Thyroid gland (tissue), 4 donors: ENCODE results near the gene PITPNC1. TPM values are rescaled to one million over a fixed set of nuclear protein-coding genes. Genes with fewer than 3 reads are reported as not detected.
A peak's percentile ranks its signal among the peaks of the same experiment; 100 is the strongest.

Source experiments
- DNase-seq, 2 donors: peaks; one replicate each; pipeline ENCODE4 v3.0.0-alpha.2; 2019
- H3K27ac ChIP-seq, 3 donors: fragments of 200-600 bp; sonication (generic); 1 replicate in 2 of 3; 2 replicates in 1 of 3; pipeline ENCODE4 v1.5.1; 2016 to 2019; ENCODE audit warnings: mild to moderate bottlenecking in 1 of 3, moderate library complexity in 1 of 3
- H3K27me3 ChIP-seq: fragments of 200-600 bp; sonication (generic); one replicate; pipeline ENCODE4 v1.5.1; 2019
- H3K36me3 ChIP-seq, 2 donors: fragments of 200-600 bp; sonication (generic); one replicate each; pipeline ENCODE4 v1.5.1; 2016 to 2019
- H3K4me1 ChIP-seq, 2 donors: fragments of 200-600 bp; sonication (generic); one replicate each; pipeline ENCODE4 v1.5.1; 2017 to 2019
- H3K4me3 ChIP-seq, 3 donors: fragments of 200-600 bp; sonication (generic); replicated peaks in 1 of 3; 1 replicate in 2 of 3; 2 replicates in 1 of 3; pipeline ENCODE4 v1.5.1; 2016; ENCODE audit warnings: mild to moderate bottlenecking in 1 of 3
- H3K9me3 ChIP-seq: fragments of 200-600 bp; sonication (generic); one replicate; pipeline ENCODE4 v1.5.1; 2017
- CTCF ChIP-seq, 6 experiments: fragments of 200-600 bp in 3 of 6; fragments of 450-650 bp in 3 of 6; sonication (generic) in 3 of 6; IDR thresholded peaks; one replicate each; pipeline ENCODE4 v1.5.1; 2016 to 2019; ENCODE audit warnings: antibody characterized with exemption in 6 of 6, mild to moderate bottlenecking in 2 of 6, inconsistent platforms in 1 of 6, moderate library complexity in 1 of 6
- POLR2A ChIP-seq, 2 donors: fragments of 450-650 bp; IDR thresholded peaks; one replicate each; pipeline ENCODE4 v1.6.1; 2017; ENCODE audit warnings: antibody characterized with exemption in 2 of 2, mild to moderate bottlenecking in 2 of 2, moderate library complexity in 1 of 2
- WGBS, 2 donors: methylation state at CpG; one replicate each; pipeline ENCODE4 v1.1.5; 2017; 5-methylcytosine and 5-hydroxymethylcytosine counted together
- intact Hi-C: fragments of 100-400 bp; cut with DNase I; formaldehyde crosslinking; loops from one replicate; pipeline ENCODE4 v1.15.1; 2023
- total RNA-seq, 4 donors: library from RNA; depleted of rRNA; stranded (reverse); fragments of >200 nt; gene quantifications; one replicate each; pipeline ENCODE4 v1.2.3, GENCODE V29; 2016

The PITPNC1 gene
- total RNA-seq, 4 donors from 2014 or later = 3.6 to 14.2 (median 7.3) TPM

GRCh38 chr17:67557921-67558320 is 180.8 kb downstream of the PITPNC1 start:
- DNase-seq = no peak
- 85% methylated on average over 5 of the region's 5 CpGs for WGBS, 2 donors
- Histone ChIP-seq H3K27ac (no peak overlapping the region), H3K36me3 (no peaks in the 10 kb centered on the region), H3K27me3 (no peaks in the 10 kb centered on the region), H3K9me3 (no peaks in the 10 kb centered on the region), H3K4me1 (peaks cover 0 to 13% of the 10 kb centered on the region in 2 donors), H3K4me3 (no peak overlapping the region)
- intact Hi-C loops = no loop called here
- TF ChIP-seq POLR2A (IDR thresholded peaks at IDR 0.05) (no peak), CTCF (IDR thresholded peaks at IDR 0.05) (no peak)

GRCh38 chr17:67558740-67559380 is 181.8 kb downstream of the PITPNC1 start:
- no peaks in the 10 kb centered on the region for H3K9me3 ChIP-seq
- peaks cover 0 to 13% of the 10 kb centered on the region in 2 donors for H3K4me1 ChIP-seq
- H3K27ac ChIP-seq = no peak overlapping the region
- TF ChIP-seq CTCF (IDR thresholded peaks at IDR 0.05) = no peak
- no peak for TF ChIP-seq POLR2A (IDR thresholded peaks at IDR 0.05)
- intact Hi-C loops = no loop called here
- 82 to 87% methylated on average over 5 of the region's 5 CpGs for WGBS, 2 donors
- no peak for DNase-seq
- H3K27me3 ChIP-seq = no peaks in the 10 kb centered on the region
- H3K36me3 ChIP-seq = no peaks in the 10 kb centered on the region
- no peak overlapping the region for H3K4me3 ChIP-seq

GRCh38 chr17:67559381-67559966 is 182.4 kb downstream of the PITPNC1 start:
- intact Hi-C loops = no loop called here
- H3K9me3 ChIP-seq = no peaks in the 10 kb centered on the region
- no peak for TF ChIP-seq POLR2A (IDR thresholded peaks at IDR 0.05)
- TF ChIP-seq CTCF (IDR thresholded peaks at IDR 0.05) = peak in 1 of 6 experiments; percentile 18
- peaks cover 0 to 13% of the 10 kb centered on the region in 2 donors for H3K4me1 ChIP-seq
- H3K4me3 ChIP-seq = no peak overlapping the region
- DNase-seq = no peak
- no peaks in the 10 kb centered on the region for H3K36me3 ChIP-seq
- no peak overlapping the region for H3K27ac ChIP-seq
- H3K27me3 ChIP-seq = no peaks in the 10 kb centered on the region
- WGBS, 2 donors = 94 to 95% methylated on average over 10 of the region's 10 CpGs

- no peak for TF ChIP-seq CTCF (IDR thresholded peaks at IDR 0.05)
- no peak for TF ChIP-seq POLR2A (IDR thresholded peaks at IDR 0.05)
- no peaks in the 10 kb centered on the region for H3K9me3 ChIP-seq
- H3K36me3 ChIP-seq = no peaks in the 10 kb centered on the region
- H3K4me1 ChIP-seq = peaks cover 0 to 13% of the 10 kb centered on the region in 2 donors
- DNase-seq = no peak
- WGBS, 2 donors = 90 to 91% methylated on average over 10 of the region's 10 CpGs
- H3K4me3 ChIP-seq = no peak overlapping the region
- H3K27ac ChIP-seq = no peak overlapping the region
- intact Hi-C loops = no loop called here
- no peaks in the 10 kb centered on the region for H3K27me3 ChIP-seq
Observed at GRCh38 chr17:67562005-67562404, 184.9 kb downstream of the PITPNC1 start.

- no peak overlapping the region for H3K4me3 ChIP-seq
- H3K36me3 ChIP-seq = no peaks in the 10 kb centered on the region
- TF ChIP-seq CTCF (IDR thresholded peaks at IDR 0.05) (no peak), POLR2A (IDR thresholded peaks at IDR 0.05) (no peak)
- no peak overlapping the region for H3K27ac ChIP-seq
- peaks cover 0 to 5% of the 10 kb centered on the region in 2 donors for H3K4me1 ChIP-seq
- no peak for DNase-seq
- no peaks in the 10 kb centered on the region for H3K9me3 ChIP-seq
- H3K27me3 ChIP-seq = no peaks in the 10 kb centered on the region
- intact Hi-C loops = no loop called here
Observed at GRCh38 chr17:67563692-67564228, 186.7 kb downstream of the PITPNC1 start.
